ENCODE data around the gene CABLES1.
"Not testable (repeated sequence)": the region's sequence is repeated elsewhere in the genome, so short reads cannot be mapped to it uniquely, and the experiment has no call there.

CABLES1 gene

GRCh38 chr18:23108496-23108895 is 26.8 kb upstream of the CABLES1 start:
- Histone ChIP-seq H3K9ac (ENCODE audit: low read length) (no peak overlapping the region), H3K4me2 (ENCODE audit: low read length) (no peak overlapping the region), H3F3A (ENCODE audit: insufficient read depth, low read length) (no peaks in the 10 kb centered on the region)

GRCh38 chr18:23109163-23109562 is 26.1 kb upstream of the CABLES1 start:
- not testable (repeated sequence) for H3K9me2 ChIP-seq (ENCODE audit: low read depth, low read length); H3K4me3 ChIP-seq (ENCODE audit: low read depth, low read length, poor library complexity, severe bottlenecking); H3K27me3 ChIP-seq (ENCODE audit: insufficient read depth, low read length); H4K20me1 ChIP-seq (ENCODE audit: insufficient read depth, low read length); H3K27ac ChIP-seq (ENCODE audit: low read depth, low read length, poor library complexity, severe bottlenecking); H3K4me1 ChIP-seq (ENCODE audit: insufficient read depth, low read length, severe bottlenecking); H3K36me3 ChIP-seq (ENCODE audit: insufficient read depth, low read length); H3F3A ChIP-seq (ENCODE audit: insufficient read depth, low read length); H3K4me2 ChIP-seq (ENCODE audit: low read length); H2AFZ ChIP-seq (ENCODE audit: low read length); H3K9ac ChIP-seq (ENCODE audit: low read length); H3K9me3 ChIP-seq (ENCODE audit: low read length); H3K79me2 ChIP-seq (ENCODE audit: insufficient read depth, low read length)

More at GRCh38 chr18:23108496-23108895, 26.8 kb upstream of the CABLES1 start:
- no peaks in the 10 kb centered on the region for H3K4me1 ChIP-seq (ENCODE audit: insufficient read depth, low read length, severe bottlenecking)
- no peaks in the 10 kb centered on the region for H3K9me2 ChIP-seq (ENCODE audit: low read depth, low read length)
- no peak overlapping the region for H3K4me3 ChIP-seq (ENCODE audit: low read depth, low read length, poor library complexity, severe bottlenecking)
- H3K36me3 ChIP-seq (ENCODE audit: insufficient read depth, low read length), result no peaks in the 10 kb centered on the region
- H3K27me3 ChIP-seq (ENCODE audit: insufficient read depth, low read length), result no peaks in the 10 kb centered on the region
- H4K20me1 ChIP-seq (ENCODE audit: insufficient read depth, low read length), result no peaks in the 10 kb centered on the region
- H3K27ac ChIP-seq (ENCODE audit: low read depth, low read length, poor library complexity, severe bottlenecking), result no peak overlapping the region
- TF ChIP-seq CTCF (IDR thresholded peaks at IDR 0.05; ENCODE audit: low read length), result no peak
- no peak for TF ChIP-seq EZH2 (IDR thresholded peaks at IDR 0.05; ENCODE audit: borderline replicate concordance, low read length)
- no peaks in the 10 kb centered on the region for H3K79me2 ChIP-seq (ENCODE audit: insufficient read depth, low read length)
- H3K9me3 ChIP-seq (ENCODE audit: low read length), result no peaks in the 10 kb centered on the region
- H2AFZ ChIP-seq (ENCODE audit: low read length), result no peak overlapping the region

- no peaks in the 10 kb centered on the region for H3K79me2 ChIP-seq (ENCODE audit: insufficient read depth, low read length)
- H3K4me3 ChIP-seq (ENCODE audit: low read depth, low read length, poor library complexity, severe bottlenecking), result no peak overlapping the region
- no peaks in the 10 kb centered on the region for H3K27me3 ChIP-seq (ENCODE audit: insufficient read depth, low read length)
- no peaks in the 10 kb centered on the region for H3K36me3 ChIP-seq (ENCODE audit: insufficient read depth, low read length)
- H3K27ac ChIP-seq (ENCODE audit: low read depth, low read length, poor library complexity, severe bottlenecking), result no peak overlapping the region
- peaks cover 4% of the 10 kb centered on the region for H3K4me1 ChIP-seq (ENCODE audit: insufficient read depth, low read length, severe bottlenecking)
- H3K9me3 ChIP-seq (ENCODE audit: low read length), result no peaks in the 10 kb centered on the region
- H3K9me2 ChIP-seq (ENCODE audit: low read depth, low read length), result no peaks in the 10 kb centered on the region
- H3K9ac ChIP-seq (ENCODE audit: low read length), result no peak overlapping the region
- H3F3A ChIP-seq (ENCODE audit: insufficient read depth, low read length), result no peaks in the 10 kb centered on the region
- no peak overlapping the region for H3K4me2 ChIP-seq (ENCODE audit: low read length)
- no peaks in the 10 kb centered on the region for H4K20me1 ChIP-seq (ENCODE audit: insufficient read depth, low read length)
- H2AFZ ChIP-seq (ENCODE audit: low read length), result no peak overlapping the region
- TF ChIP-seq EZH2 (IDR thresholded peaks at IDR 0.05; ENCODE audit: borderline replicate concordance, low read length) (no peak), CTCF (IDR thresholded peaks at IDR 0.05; ENCODE audit: low read length) (no peak)
Measured at GRCh38 chr18:23113576-23113975, 21.7 kb upstream of the CABLES1 start.

- Histone ChIP-seq H2AFZ (ENCODE audit: low read length) (no peak overlapping the region), H3K9me3 (ENCODE audit: low read length) (no peaks in the 10 kb centered on the region), H3K4me1 (ENCODE audit: insufficient read depth, low read length, severe bottlenecking) (peaks cover 4% of the 10 kb centered on the region), H3K36me3 (ENCODE audit: insufficient read depth, low read length) (no peaks in the 10 kb centered on the region), H3K27ac (ENCODE audit: low read depth, low read length, poor library complexity, severe bottlenecking) (no peak overlapping the region), H4K20me1 (ENCODE audit: insufficient read depth, low read length) (no peaks in the 10 kb centered on the region), H3K4me2 (ENCODE audit: low read length) (no peak overlapping the region), H3K79me2 (ENCODE audit: insufficient read depth, low read length) (no peaks in the 10 kb centered on the region), H3F3A (ENCODE audit: insufficient read depth, low read length) (no peaks in the 10 kb centered on the region), H3K4me3 (ENCODE audit: low read depth, low read length, poor library complexity, severe bottlenecking) (no peak overlapping the region), H3K9ac (ENCODE audit: low read length) (no peak overlapping the region), H3K27me3 (ENCODE audit: insufficient read depth, low read length) (no peaks in the 10 kb centered on the region), H3K9me2 (ENCODE audit: low read depth, low read length) (no peaks in the 10 kb centered on the region)
- no peak for TF ChIP-seq CTCF (IDR thresholded peaks at IDR 0.05; ENCODE audit: low read length)
- no peak for TF ChIP-seq EZH2 (IDR thresholded peaks at IDR 0.05; ENCODE audit: borderline replicate concordance, low read length)
Measured at GRCh38 chr18:23114171-23114881, 21.0 kb upstream of the CABLES1 start.

Measured in OCI-LY1 (cell line).